Endothelial cell (in vitro differentiated cells): ENCODE data around the gene MDN1. TPM values are rescaled to one million over a fixed set of nuclear protein-coding genes. Genes with fewer than 3 reads are reported as not detected.

Experiments used
- DNase-seq: peaks from one replicate; pipeline ENCODE4 v3.0.0; 2021; ENCODE audit warnings: low spot score
- H3K27ac Mint-ChIP-seq: one replicate; pipeline ENCODE4 v1.8.0; 2021; ENCODE audit warnings: mixed read lengths, inconsistent platforms; ENCODE audit not compliant: unreplicated experiment
- H3K27me3 Mint-ChIP-seq: one replicate; pipeline ENCODE4 v1.8.0; 2021; ENCODE audit warnings: mild to moderate bottlenecking, moderate library complexity, mixed read lengths, inconsistent platforms; ENCODE audit not compliant: unreplicated experiment
- H3K36me3 Mint-ChIP-seq: one replicate; pipeline ENCODE4 v1.8.0; 2021; ENCODE audit warnings: mild to moderate bottlenecking, low read depth, mixed read lengths, inconsistent platforms; ENCODE audit not compliant: unreplicated experiment
- H3K4me1 Mint-ChIP-seq: one replicate; pipeline ENCODE4 v1.8.0; 2021; ENCODE audit warnings: mild to moderate bottlenecking, mixed read lengths, inconsistent platforms; ENCODE audit not compliant: unreplicated experiment
- H3K4me3 Mint-ChIP-seq: one replicate; pipeline ENCODE4 v1.8.0; 2021; ENCODE audit warnings: mild to moderate bottlenecking, mixed read lengths, inconsistent platforms; ENCODE audit not compliant: unreplicated experiment
- H3K9me3 Mint-ChIP-seq: one replicate; pipeline ENCODE4 v1.8.0; 2021; ENCODE audit warnings: mixed read lengths, inconsistent platforms; ENCODE audit not compliant: unreplicated experiment
- CTCF ChIP-seq: fragments of 200-600 bp; sonication (generic); IDR thresholded peaks from one replicate; pipeline ENCODE4 v1.5.0; 2021; ENCODE audit warnings: antibody characterized with exemption; ENCODE audit not compliant: unreplicated experiment
- total RNA-seq: library from RNA; stranded (reverse); fragmentation: NEBNext Ultra II Directional; extraction: Animal tissue kit (Norgen Biotek cat#: 25700); gene quantifications from one replicate; pipeline ENCODE4 v1.2.1, GENCODE V29; 2021; ENCODE audit not compliant: unreplicated experiment

Gene MDN1
- total RNA-seq, 1 donor from 2014 or later, result 70.0 TPM

DNA sequence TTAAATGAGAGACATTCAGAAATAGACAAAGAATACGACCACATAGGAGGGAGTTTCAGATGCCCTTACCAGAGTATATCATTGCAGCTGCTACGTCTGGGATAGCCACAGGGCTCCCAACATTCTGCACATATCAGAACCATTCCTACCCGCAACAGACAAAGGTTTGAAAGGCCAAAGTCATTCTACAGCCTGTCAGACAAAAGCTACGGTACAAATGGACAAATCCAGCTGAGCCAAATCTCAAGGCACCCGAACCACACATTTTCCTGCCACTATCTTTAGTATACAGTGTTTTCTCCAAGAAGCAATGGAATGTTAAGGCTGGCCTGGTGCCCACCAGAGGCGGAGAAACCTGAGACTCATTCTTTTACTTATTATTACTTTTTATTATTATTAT, 150.6 kb downstream of the MDN1 start:
- Mint-ChIP-seq H3K27ac (no peak overlapping the region), H3K27me3 (no peaks in the 10 kb centered on the region), H3K4me1 (no peaks in the 10 kb centered on the region), H3K4me3 (no peak overlapping the region), H3K9me3 (no peaks in the 10 kb centered on the region), H3K36me3 (peaks cover 33% of the 10 kb centered on the region)
- DNase-seq, result no peak
- no peak for TF ChIP-seq CTCF

- Mint-ChIP-seq H3K27me3 (no peaks in the 10 kb centered on the region), H3K27ac (peak overlapping the region; percentile 72), H3K36me3 (peaks cover 30% of the 10 kb centered on the region), H3K4me3 (no peak overlapping the region), H3K4me1 (no peaks in the 10 kb centered on the region), H3K9me3 (no peaks in the 10 kb centered on the region)
- no peak for TF ChIP-seq CTCF
- DNase-seq, result no peak
Observed at GRCh38 chr6:89667872-89668556, 151.6 kb downstream of the MDN1 start.

GRCh38 chr6:89662659-89663223, 156.9 kb downstream of the MDN1 start:
- H3K27me3 Mint-ChIP-seq, result no peaks in the 10 kb centered on the region
- H3K4me3 Mint-ChIP-seq, result no peak overlapping the region
- no peaks in the 10 kb centered on the region for H3K9me3 Mint-ChIP-seq
- no peaks in the 10 kb centered on the region for H3K4me1 Mint-ChIP-seq
- TF ChIP-seq CTCF, result no peak
- no peak overlapping the region for H3K27ac Mint-ChIP-seq
- H3K36me3 Mint-ChIP-seq, result peaks cover 29% of the 10 kb centered on the region
- DNase-seq, result no peak

- Mint-ChIP-seq H3K4me1 (no peaks in the 10 kb centered on the region), H3K36me3 (peaks cover 32% of the 10 kb centered on the region), H3K9me3 (no peaks in the 10 kb centered on the region), H3K27me3 (no peaks in the 10 kb centered on the region), H3K4me3 (no peak overlapping the region), H3K27ac (no peak overlapping the region)
- TF ChIP-seq CTCF, result no peak
- no peak for DNase-seq
Observed at GRCh38 chr6:89661559-89661958, 158.0 kb downstream of the MDN1 start.

DNA sequence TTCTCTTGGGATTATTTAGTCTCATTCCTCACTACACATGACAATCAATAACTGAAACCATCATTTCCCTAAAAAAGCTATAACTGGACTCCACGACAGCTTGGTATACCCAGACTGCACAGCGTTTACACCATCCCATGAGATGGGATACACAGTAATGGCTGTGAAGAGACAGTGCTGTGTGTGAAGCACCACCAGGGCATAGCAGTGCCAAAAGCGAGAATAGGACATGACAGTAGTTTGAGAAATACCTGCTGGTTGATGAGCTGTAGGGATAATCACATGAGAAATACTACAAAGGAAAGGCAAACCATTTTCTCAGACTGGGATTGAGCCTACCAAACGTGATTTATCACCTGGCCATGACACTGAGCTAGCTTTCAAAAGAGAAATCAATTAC, 158.6 kb downstream of the MDN1 start:
- Mint-ChIP-seq H3K36me3 (peaks cover 32% of the 10 kb centered on the region), H3K9me3 (no peaks in the 10 kb centered on the region), H3K27me3 (no peaks in the 10 kb centered on the region), H3K27ac (no peak overlapping the region), H3K4me1 (no peaks in the 10 kb centered on the region), H3K4me3 (no peak overlapping the region)
- DNase-seq, result no peak
- TF ChIP-seq CTCF, result no peak
